GM10266 (cell line): ENCODE results near the gene FSHR.

Experiments used
- DNase-seq: peaks from one replicate; pipeline ENCODE4 v3.0.0; 2012; ENCODE audit errors: extremely low spot score
- CTCF ChIP-seq: IDR thresholded peaks from 2 replicates; pipeline ENCODE4 v1.5.1; 2012; ENCODE audit warnings: mild to moderate bottlenecking, low read depth; ENCODE audit not compliant: control insufficient read depth, insufficient read depth; ENCODE audit errors: missing control alignments

The FSHR gene

GRCh38 chr2:48929571-48930301, 224.6 kb downstream of the FSHR start:
- DNase-seq: no peak
- TF ChIP-seq CTCF: no peak

- TF ChIP-seq CTCF: no peak
- DNase-seq: no peak
Observed at GRCh38 chr2:48927355-48927754, 227.0 kb downstream of the FSHR start.

- no peak for DNase-seq
- no peak for TF ChIP-seq CTCF
Observed at GRCh38 chr2:48915884-48916283, 238.4 kb downstream of the FSHR start.

GRCh38 chr2:48915227-48915626, 239.1 kb downstream of the FSHR start:
- no peak for DNase-seq
- TF ChIP-seq CTCF: no peak

GRCh38 chr2:48914477-48915089, 239.7 kb downstream of the FSHR start:
- no peak for DNase-seq
- TF ChIP-seq CTCF: no peak
